Liver (tissue), 9 donors: ENCODE data around the gene GALNT14. TPM values are rescaled to one million over a fixed set of nuclear protein-coding genes. Genes with fewer than 3 reads are reported as not detected.

Experiments used
- DNase-seq: peaks from one replicate; pipeline ENCODE4 v3.0.0-alpha.2; 2017; ENCODE audit warnings: low spot score
- H3K27ac ChIP-seq, 2 donors: one replicate each; pipeline ENCODE4 v1.7.0; 2013; ENCODE audit warnings: inconsistent platforms in 2 of 2, low read length in 2 of 2, control low read depth in 1 of 2, low read depth in 1 of 2, mild to moderate bottlenecking in 1 of 2
- H3K27me3 ChIP-seq, 4 donors: one replicate each; pipeline versions ENCODE4 v1.6.1 to v1.7.0; 2013; ENCODE audit warnings: low read length in 3 of 4, inconsistent platforms in 1 of 4, mild to moderate bottlenecking in 1 of 4, moderate library complexity in 1 of 4; ENCODE audit not compliant: control insufficient read depth in 4 of 4, insufficient read depth in 4 of 4
- H3K36me3 ChIP-seq, 4 donors: one replicate each; pipeline versions ENCODE4 v1.6.1 to v1.7.0; 2013; ENCODE audit warnings: low read length in 3 of 4, mild to moderate bottlenecking in 3 of 4, low read depth in 1 of 4, moderate library complexity in 1 of 4; ENCODE audit not compliant: control insufficient read depth in 4 of 4, insufficient read depth in 3 of 4
- H3K4me1 ChIP-seq, 4 donors: one replicate each; pipeline versions ENCODE4 v1.6.1 to v1.7.0; 2013; ENCODE audit warnings: low read length in 3 of 4, mild to moderate bottlenecking in 3 of 4, moderate library complexity in 1 of 4; ENCODE audit not compliant: control insufficient read depth in 4 of 4, insufficient read depth in 4 of 4
- H3K4me3 ChIP-seq, 3 donors: one replicate each; pipeline versions ENCODE4 v1.6.1 to v1.7.0; 2013; ENCODE audit warnings: low read length in 3 of 3, control low read depth in 1 of 3, low read depth in 1 of 3, mild to moderate bottlenecking in 1 of 3
- H3K9ac ChIP-seq, 2 donors: one replicate each; pipeline ENCODE4 v1.7.0; 2013; ENCODE audit warnings: low read length in 2 of 2, mild to moderate bottlenecking in 2 of 2, moderate library complexity in 2 of 2, control low read depth in 1 of 2, low read depth in 1 of 2
- H3K9me3 ChIP-seq, 4 donors: one replicate each; pipeline versions ENCODE4 v1.6.1 to v1.7.0; 2013; ENCODE audit warnings: low read length in 3 of 4; ENCODE audit not compliant: control insufficient read depth in 4 of 4
- ATF3 ChIP-seq: IDR thresholded peaks from 2 replicates; pipeline ENCODE4 v1.6.1; 2016; ENCODE audit warnings: antibody characterized with exemption
- CTCF ChIP-seq: fragments of 150-350 bp; IDR thresholded peaks from 2 replicates; pipeline ENCODE4 v1.5.1; 2017; ENCODE audit warnings: improper control_type of control experiment, low read depth, low read length; ENCODE audit not compliant: missing input control
- EGR1 ChIP-seq, 2 donors: IDR thresholded peaks; 2 replicates each; pipeline ENCODE4 v1.6.1; 2016 to 2018; ENCODE audit warnings: antibody characterized with exemption in 2 of 2, low read depth in 2 of 2
- FOXA1 ChIP-seq: IDR thresholded peaks from 2 replicates; pipeline ENCODE4 v1.6.1; 2016; ENCODE audit warnings: antibody characterized with exemption
- FOXA2 ChIP-seq: IDR thresholded peaks from 2 replicates; pipeline ENCODE4 v1.6.1; 2016; ENCODE audit warnings: antibody characterized with exemption
- GABPA ChIP-seq, 2 donors: IDR thresholded peaks in 1 of 2; conservative IDR thresholded peaks in 1 of 2; 2 replicates each; pipeline ENCODE4 v1.6.1; 2016; ENCODE audit warnings: antibody characterized with exemption in 2 of 2, mild to moderate bottlenecking in 1 of 2, moderate library complexity in 1 of 2
- HNF4A ChIP-seq, 2 donors: conservative IDR thresholded peaks; 2 replicates each; pipeline ENCODE4 v1.6.1; 2016; ENCODE audit warnings: antibody characterized with exemption in 2 of 2, mild to moderate bottlenecking in 2 of 2
- HNF4G ChIP-seq: IDR thresholded peaks from 2 replicates; pipeline ENCODE4 v1.6.1; 2016; ENCODE audit warnings: antibody characterized with exemption
- JUND ChIP-seq, 2 donors: IDR thresholded peaks; 2 replicates each; pipeline ENCODE4 v1.6.1; 2016; ENCODE audit warnings: antibody characterized with exemption in 2 of 2
- NR2F2 ChIP-seq: IDR thresholded peaks from 2 replicates; pipeline ENCODE4 v1.6.1; 2016; ENCODE audit warnings: antibody characterized with exemption
- RAD21 ChIP-seq, 2 donors: IDR thresholded peaks; 2 replicates each; pipeline ENCODE4 v1.6.1; 2016; ENCODE audit warnings: antibody characterized with exemption in 2 of 2, mild to moderate bottlenecking in 2 of 2
- RXRA ChIP-seq, 2 donors: IDR thresholded peaks; 2 replicates each; pipeline ENCODE4 v1.6.1; 2017 to 2018; ENCODE audit warnings: antibody characterized with exemption in 2 of 2, mild to moderate bottlenecking in 1 of 2
- SP1 ChIP-seq: IDR thresholded peaks from 2 replicates; pipeline ENCODE4 v1.6.1; 2018; ENCODE audit warnings: antibody characterized with exemption, mild to moderate bottlenecking
- TAF1 ChIP-seq: conservative IDR thresholded peaks from 2 replicates; pipeline ENCODE4 v1.6.1; 2016; ENCODE audit warnings: antibody characterized with exemption, mild to moderate bottlenecking
- YY1 ChIP-seq: IDR thresholded peaks from 2 replicates; pipeline ENCODE4 v1.6.1; 2016; ENCODE audit warnings: antibody characterized with exemption, mild to moderate bottlenecking
- ZBTB33 ChIP-seq: IDR thresholded peaks from 2 replicates; pipeline ENCODE4 v1.6.1; 2016; ENCODE audit warnings: antibody characterized with exemption
- WGBS: extraction: QIAGEN DNeasy Blood & Tissue Kit; methylation state at CpG from one replicate; pipeline ENCODE4 v1.1.7; 2013; 5-methylcytosine and 5-hydroxymethylcytosine counted together
- polyA plus RNA-seq, 2 donors: library from polyadenylated mRNA; stranded (reverse) in 1 of 2; unstranded in 1 of 2; fragments of 200-250 nt in 1 of 2; fragments of >200 nt in 1 of 2; fragmentation: Nextera tagmentation in 1 of 2; extraction: Ambion mirVana in 1 of 2; gene quantifications; one replicate each; pipeline versions ENCODE4 v1.2.1 to v1.2.3, GENCODE V29; 2013 to 2015
- total RNA-seq, 2 donors: library from RNA; depleted of rRNA; stranded (reverse); fragments of >200 nt; gene quantifications; one replicate each; pipeline ENCODE4 v1.2.3, GENCODE V29; 2014
- TF ChIP-seq, protein P1 (sequence below): IDR thresholded peaks from 2 replicates; pipeline ENCODE4 v1.6.1; 2016; ENCODE audit warnings: antibody characterized with exemption, mild to moderate bottlenecking
- TF ChIP-seq, protein P2 (sequence below): IDR thresholded peaks from 2 replicates; pipeline ENCODE4 v1.6.1; 2016; ENCODE audit warnings: antibody characterized with exemption
- donor health status: healthy.
- donor health status: healthy.
- donor health status: healthy.
- donor health status: healthy.
- donor health status: healthy.

GALNT14 gene
- total and polyA plus RNA-seq, 4 donors: 0.86 to 2.0 (median 1.5) TPM

DNA sequence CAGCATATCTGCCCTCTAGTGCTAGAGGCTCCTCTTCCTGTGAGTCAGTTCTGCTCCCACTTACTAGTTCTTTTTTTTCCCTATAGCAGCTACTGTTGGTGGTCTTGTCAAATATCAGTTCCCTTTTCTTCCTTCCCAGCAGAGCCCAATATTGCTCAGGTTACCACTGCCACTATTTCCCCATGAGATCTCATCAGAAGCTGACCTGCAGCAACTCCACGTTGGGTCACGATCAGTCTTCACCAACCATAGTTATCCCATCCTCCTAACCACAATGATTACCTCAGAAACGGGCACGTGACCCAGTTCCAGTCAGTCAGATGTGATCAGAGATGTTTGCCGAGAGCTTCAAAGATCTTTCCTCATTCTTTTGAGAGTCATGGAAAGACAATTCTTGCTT, 271.3 kb downstream of the GALNT14 start:
- 79% methylated on average over 5 of the region's 5 CpGs for WGBS
- no peak overlapping the region for H3K9ac ChIP-seq

GRCh38 chr2:30865892-30866681, 272.2 kb downstream of the GALNT14 start:
- no peak for DNase-seq
- 84% methylated on average over 10 of the region's 10 CpGs for WGBS
- H3K4me3 ChIP-seq: no peak overlapping the region
- no peaks in the 10 kb centered on the region for H3K9me3 ChIP-seq
- no peaks in the 10 kb centered on the region for H3K36me3 ChIP-seq
- no peak overlapping the region for H3K27ac ChIP-seq
- TF ChIP-seq FOXA2 (no peak), HNF4G (no peak), YY1 (no peak), RAD21 (IDR thresholded peaks at IDR 0.05) (no peak), EGR1 (IDR thresholded peaks at IDR 0.05; ENCODE audit: low read depth in 2 of 2) (no peak), NR2F2 (no peak), CTCF (no peak), GABPA (IDR thresholded peaks at IDR 0.05 in 1 of 2, conservative IDR thresholded peaks at IDR 0.05 in 1 of 2) (no peak), JUND (IDR thresholded peaks at IDR 0.05) (no peak), HNF4A (conservative IDR thresholded peaks at IDR 0.05) (no peak), ATF3 (no peak), SP1 (no peak), RXRA (IDR thresholded peaks at IDR 0.05) (no peak), ZBTB33 (no peak), TAF1 (no peak), FOXA1 (no peak)
- TF ChIP-seq, protein P1, sequence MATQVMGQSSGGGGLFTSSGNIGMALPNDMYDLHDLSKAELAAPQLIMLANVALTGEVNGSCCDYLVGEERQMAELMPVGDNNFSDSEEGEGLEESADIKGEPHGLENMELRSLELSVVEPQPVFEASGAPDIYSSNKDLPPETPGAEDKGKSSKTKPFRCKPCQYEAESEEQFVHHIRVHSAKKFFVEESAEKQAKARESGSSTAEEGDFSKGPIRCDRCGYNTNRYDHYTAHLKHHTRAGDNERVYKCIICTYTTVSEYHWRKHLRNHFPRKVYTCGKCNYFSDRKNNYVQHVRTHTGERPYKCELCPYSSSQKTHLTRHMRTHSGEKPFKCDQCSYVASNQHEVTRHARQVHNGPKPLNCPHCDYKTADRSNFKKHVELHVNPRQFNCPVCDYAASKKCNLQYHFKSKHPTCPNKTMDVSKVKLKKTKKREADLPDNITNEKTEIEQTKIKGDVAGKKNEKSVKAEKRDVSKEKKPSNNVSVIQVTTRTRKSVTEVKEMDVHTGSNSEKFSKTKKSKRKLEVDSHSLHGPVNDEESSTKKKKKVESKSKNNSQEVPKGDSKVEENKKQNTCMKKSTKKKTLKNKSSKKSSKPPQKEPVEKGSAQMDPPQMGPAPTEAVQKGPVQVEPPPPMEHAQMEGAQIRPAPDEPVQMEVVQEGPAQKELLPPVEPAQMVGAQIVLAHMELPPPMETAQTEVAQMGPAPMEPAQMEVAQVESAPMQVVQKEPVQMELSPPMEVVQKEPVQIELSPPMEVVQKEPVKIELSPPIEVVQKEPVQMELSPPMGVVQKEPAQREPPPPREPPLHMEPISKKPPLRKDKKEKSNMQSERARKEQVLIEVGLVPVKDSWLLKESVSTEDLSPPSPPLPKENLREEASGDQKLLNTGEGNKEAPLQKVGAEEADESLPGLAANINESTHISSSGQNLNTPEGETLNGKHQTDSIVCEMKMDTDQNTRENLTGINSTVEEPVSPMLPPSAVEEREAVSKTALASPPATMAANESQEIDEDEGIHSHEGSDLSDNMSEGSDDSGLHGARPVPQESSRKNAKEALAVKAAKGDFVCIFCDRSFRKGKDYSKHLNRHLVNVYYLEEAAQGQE: no peak
- TF ChIP-seq, protein P2, sequence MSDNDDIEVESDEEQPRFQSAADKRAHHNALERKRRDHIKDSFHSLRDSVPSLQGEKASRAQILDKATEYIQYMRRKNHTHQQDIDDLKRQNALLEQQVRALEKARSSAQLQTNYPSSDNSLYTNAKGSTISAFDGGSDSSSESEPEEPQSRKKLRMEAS: no peak
- H3K9ac ChIP-seq: no peak overlapping the region
- H3K4me1 ChIP-seq: peaks cover 0 to 3% (median 0%) of the 10 kb centered on the region in 4 donors
- H3K27me3 ChIP-seq: no peaks in the 10 kb centered on the region

More for the DNA sequence above, 271.3 kb downstream of the GALNT14 start:
- no peak overlapping the region for H3K27ac ChIP-seq
- no peak for TF ChIP-seq FOXA1
- TF ChIP-seq FOXA2: no peak
- TF ChIP-seq NR2F2: no peak
- no peak for TF ChIP-seq EGR1 (IDR thresholded peaks at IDR 0.05; ENCODE audit: low read depth in 2 of 2)
- TF ChIP-seq HNF4A (conservative IDR thresholded peaks at IDR 0.05): no peak
- TF ChIP-seq, protein P2: no peak
- no peak for TF ChIP-seq GABPA (IDR thresholded peaks at IDR 0.05 in 1 of 2, conservative IDR thresholded peaks at IDR 0.05 in 1 of 2)
- no peaks in the 10 kb centered on the region for H3K27me3 ChIP-seq
- no peaks in the 10 kb centered on the region for H3K36me3 ChIP-seq
- H3K4me1 ChIP-seq: peaks cover 0 to under 1% (median 0%) of the 10 kb centered on the region in 4 donors
- DNase-seq: no peak
- H3K4me3 ChIP-seq: no peak overlapping the region
- no peaks in the 10 kb centered on the region for H3K9me3 ChIP-seq
